HG03097 (cell line): ENCODE measurements around the gene CLDN2.
"Not testable (repeated sequence)": the region's sequence is repeated elsewhere in the genome, so short reads cannot be mapped to it uniquely, and the experiment has no call there.

Source experiments
- ATAC-seq: cut with Tn5 transposase; IDR thresholded peaks from one replicate; pipeline ENCODE4 v1.9.1; 2021; ENCODE audit not compliant: unreplicated experiment, low FRiP score

The CLDN2 gene

GRCh38 chrX:106955004-106955772 lies 35.0 kb downstream of the CLDN2 start:
- no peak for ATAC-seq

- ATAC-seq: no peak
Measured at GRCh38 chrX:106957856-106958255, 37.7 kb downstream of the CLDN2 start.

GRCh38 chrX:106959901-106960300 lies 39.7 kb downstream of the CLDN2 start:
- no peak for ATAC-seq

- ATAC-seq: no peak
Measured at GRCh38 chrX:106963111-106963510, 42.9 kb downstream of the CLDN2 start.

- no peak for ATAC-seq
Measured at GRCh38 chrX:106964290-106964689, 44.1 kb downstream of the CLDN2 start.

- not testable (repeated sequence) for ATAC-seq
Measured at GRCh38 chrX:106966547-106966946, 46.3 kb downstream of the CLDN2 start.

GRCh38 chrX:106972896-106973295 lies 52.7 kb downstream of the CLDN2 start:
- ATAC-seq: no peak

- ATAC-seq: no peak
Measured at GRCh38 chrX:106973433-106974149, 53.4 kb downstream of the CLDN2 start.

- ATAC-seq: no peak
Measured at GRCh38 chrX:106976416-106976815, 56.2 kb downstream of the CLDN2 start.
